Tibial nerve (tissue), 4 donors: ENCODE results near the gene ACVR1B. TPM values are rescaled to one million over a fixed set of nuclear protein-coding genes. Genes with fewer than 3 reads are reported as not detected.
A peak's percentile ranks its signal among the peaks of the same experiment; 100 is the strongest.

Experiments used
- DNase-seq, 2 donors: peaks; one replicate each; pipeline ENCODE4 v3.0.0-alpha.2; 2019; ENCODE audit warnings: low spot score in 2 of 2
- H3K27ac ChIP-seq, 4 donors: fragments of 200-600 bp; sonication (generic) in 3 of 4; one replicate each; pipeline ENCODE4 v1.5.1; 2017 to 2019; ENCODE audit warnings: mild to moderate bottlenecking in 1 of 4
- H3K27me3 ChIP-seq, 2 donors: fragments of 200-600 bp; sonication (generic) in 1 of 2; one replicate each; pipeline versions ENCODE4 v1.5.1 to v1.6.0; 2017 to 2019
- H3K36me3 ChIP-seq, 3 donors: fragments of 200-600 bp; sonication (generic); one replicate each; pipeline ENCODE4 v1.5.1; 2018 to 2019
- H3K4me1 ChIP-seq, 4 donors: fragments of 200-600 bp; sonication (generic) in 3 of 4; one replicate each; pipeline ENCODE4 v1.5.1; 2017 to 2019
- H3K4me3 ChIP-seq, 4 donors: fragments of 200-600 bp; sonication (generic) in 3 of 4; one replicate each; pipeline ENCODE4 v1.5.1; 2017 to 2019; ENCODE audit warnings: mild to moderate bottlenecking in 1 of 4, moderate library complexity in 1 of 4
- H3K9me3 ChIP-seq, 4 donors: fragments of 200-600 bp; sonication (generic) in 3 of 4; one replicate each; pipeline ENCODE4 v1.5.1; 2017 to 2019
- EP300 ChIP-seq, 2 donors: sonication (generic); formaldehyde crosslinking; IDR thresholded peaks; one replicate each; pipeline ENCODE4 v1.6.1; 2017; ENCODE audit warnings: antibody characterized with exemption in 2 of 2, mild to moderate bottlenecking in 1 of 2
- POLR2A ChIP-seq, 2 donors: fragments of 450-650 bp; IDR thresholded peaks; one replicate each; pipeline ENCODE4 v1.6.1; 2017; ENCODE audit warnings: antibody characterized with exemption in 2 of 2, mild to moderate bottlenecking in 2 of 2, moderate library complexity in 2 of 2
- WGBS, 2 donors: methylation state at CpG; one replicate each; pipeline ENCODE4 v1.1.5; 2018; 5-methylcytosine and 5-hydroxymethylcytosine counted together
- small RNA-seq: library from RNA; depleted of rRNA; stranded (forward); fragments of <200 nt; gene quantifications from one replicate; pipeline ENCODE3, GENCODE V24; 2016
- total RNA-seq, 4 donors: library from RNA; depleted of rRNA; stranded (reverse); fragments of >200 nt; gene quantifications; one replicate each; pipeline ENCODE4 v1.1.0, GENCODE V29; 2016
- TF ChIP-seq, protein P1 (sequence below), 5 experiments: fragments of 200-600 bp in 3 of 5; fragments of 450-650 bp in 2 of 5; sonication (generic) in 3 of 5; IDR thresholded peaks; one replicate each; pipeline ENCODE4 v1.5.1; 2016 to 2019; ENCODE audit warnings: antibody characterized with exemption in 5 of 5, mild to moderate bottlenecking in 3 of 5, moderate library complexity in 2 of 5

Gene ACVR1B
- total RNA-seq, 4 donors from 2014 or later, result 11.6 to 19.8 (median 17.1) TPM

DNA sequence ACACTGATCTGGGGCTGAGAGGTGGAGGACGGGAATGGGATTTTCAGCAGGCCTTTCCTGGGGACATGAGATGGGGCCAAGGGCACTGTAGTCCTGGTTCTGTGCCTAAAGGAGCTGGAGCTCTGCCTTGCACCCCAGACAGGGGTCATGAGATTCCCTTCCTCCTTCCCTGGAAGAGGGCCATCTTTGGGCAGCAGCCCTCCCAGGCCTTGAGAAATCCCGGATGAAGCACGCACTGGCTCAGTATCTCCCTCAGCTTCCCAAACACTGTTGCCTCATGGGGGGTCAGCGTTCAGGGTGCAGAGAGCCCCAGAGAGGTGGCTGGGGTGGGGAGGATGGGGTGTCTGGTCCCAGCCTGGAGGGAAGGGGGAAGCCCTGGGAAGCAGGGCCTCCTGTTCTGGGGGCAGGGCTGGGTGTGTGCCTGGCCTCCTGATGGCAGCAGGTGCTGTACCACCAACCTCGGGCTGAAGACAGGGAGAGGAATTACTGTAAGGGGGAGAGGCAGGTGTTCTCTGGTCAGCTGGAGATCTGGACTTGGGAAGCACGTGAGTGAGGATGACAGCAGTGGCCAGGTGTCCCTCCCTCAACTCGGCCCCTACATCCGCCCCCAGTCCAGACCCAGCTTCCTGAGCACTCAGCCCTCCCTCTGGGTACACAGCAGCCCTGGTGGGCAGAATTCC lies 91.3 kb downstream of the ACVR1B start:
- WGBS, 2 donors, result 73 to 78% methylated on average over 7 to 8 of the region's 8 CpGs

DNA sequence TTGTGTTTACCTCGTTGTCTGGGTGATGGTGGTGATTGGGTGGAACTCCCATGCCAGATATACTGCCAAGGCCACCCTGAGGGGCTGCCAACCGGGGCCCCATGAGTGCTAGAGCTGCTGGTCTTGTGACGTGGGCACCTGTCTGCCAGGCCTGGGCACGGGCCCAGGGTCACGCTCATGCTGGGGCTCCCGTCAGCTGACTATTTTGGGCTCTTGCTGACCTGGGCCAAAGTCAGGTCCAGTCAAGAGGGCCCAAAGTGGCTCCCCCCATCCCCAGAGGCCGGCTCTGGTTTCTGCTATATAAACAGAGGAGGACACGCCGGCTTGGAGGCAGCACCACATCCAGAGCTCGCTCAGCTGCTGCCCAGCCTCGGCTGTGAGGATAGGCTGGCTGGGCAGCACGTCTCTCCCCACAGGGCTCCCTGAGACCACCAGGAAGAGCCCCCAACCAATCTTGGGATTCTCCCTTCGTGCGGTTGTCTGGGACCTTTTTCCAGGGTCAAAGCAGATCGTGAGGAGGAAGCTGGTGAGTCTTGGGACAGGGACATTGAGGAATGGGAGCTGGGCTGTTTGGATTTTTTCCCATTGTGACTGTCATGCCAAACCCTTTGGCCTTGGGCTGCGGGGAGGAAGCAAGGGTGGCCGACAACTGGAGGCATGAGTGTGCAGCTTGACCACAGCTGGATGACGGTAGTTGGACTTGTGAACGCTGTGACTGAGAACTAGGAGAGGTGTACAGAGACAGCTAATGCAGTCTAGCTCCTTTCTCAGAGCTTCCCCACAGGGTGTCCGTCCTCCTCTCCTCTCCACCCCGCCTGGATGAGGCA lies 92.1 kb downstream of the ACVR1B start:
- Histone ChIP-seq H3K27me3 (no peaks in the 10 kb centered on the region), H3K4me1 (peaks cover 0 to 75% (median 34%) of the 10 kb centered on the region in 4 donors), H3K27ac (peak overlapping the region; percentile 75 to 99 (median 82)), H3K9me3 (no peaks in the 10 kb centered on the region), H3K4me3 (peak overlapping the region in 1 of 4 donors; percentile 16), H3K36me3 (no peaks in the 10 kb centered on the region)
- TF ChIP-seq EP300 (IDR thresholded peaks at IDR 0.05) (no peak), POLR2A (IDR thresholded peaks at IDR 0.05) (no peak)
- TF ChIP-seq, protein P1, sequence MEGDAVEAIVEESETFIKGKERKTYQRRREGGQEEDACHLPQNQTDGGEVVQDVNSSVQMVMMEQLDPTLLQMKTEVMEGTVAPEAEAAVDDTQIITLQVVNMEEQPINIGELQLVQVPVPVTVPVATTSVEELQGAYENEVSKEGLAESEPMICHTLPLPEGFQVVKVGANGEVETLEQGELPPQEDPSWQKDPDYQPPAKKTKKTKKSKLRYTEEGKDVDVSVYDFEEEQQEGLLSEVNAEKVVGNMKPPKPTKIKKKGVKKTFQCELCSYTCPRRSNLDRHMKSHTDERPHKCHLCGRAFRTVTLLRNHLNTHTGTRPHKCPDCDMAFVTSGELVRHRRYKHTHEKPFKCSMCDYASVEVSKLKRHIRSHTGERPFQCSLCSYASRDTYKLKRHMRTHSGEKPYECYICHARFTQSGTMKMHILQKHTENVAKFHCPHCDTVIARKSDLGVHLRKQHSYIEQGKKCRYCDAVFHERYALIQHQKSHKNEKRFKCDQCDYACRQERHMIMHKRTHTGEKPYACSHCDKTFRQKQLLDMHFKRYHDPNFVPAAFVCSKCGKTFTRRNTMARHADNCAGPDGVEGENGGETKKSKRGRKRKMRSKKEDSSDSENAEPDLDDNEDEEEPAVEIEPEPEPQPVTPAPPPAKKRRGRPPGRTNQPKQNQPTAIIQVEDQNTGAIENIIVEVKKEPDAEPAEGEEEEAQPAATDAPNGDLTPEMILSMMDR (IDR thresholded peaks at IDR 0.05), result no peak
- DNase-seq, result no peak
- 59 to 72% methylated on average over 12 to 21 of the region's 21 CpGs for WGBS, 2 donors

More for the DNA sequence above, 91.3 kb downstream of the ACVR1B start:
- TF ChIP-seq EP300 (IDR thresholded peaks at IDR 0.05) (peak in 1 of 2 donors; percentile 14), POLR2A (IDR thresholded peaks at IDR 0.05) (no peak)
- TF ChIP-seq, protein P1 (IDR thresholded peaks at IDR 0.05), result no peak
- H3K4me1 ChIP-seq, result peaks cover 0 to 82% (median 34%) of the 10 kb centered on the region in 4 donors
- no peaks in the 10 kb centered on the region for H3K9me3 ChIP-seq
- H3K4me3 ChIP-seq, result no peak overlapping the region
- no peaks in the 10 kb centered on the region for H3K36me3 ChIP-seq
- DNase-seq, result no peak
- no peaks in the 10 kb centered on the region for H3K27me3 ChIP-seq
- H3K27ac ChIP-seq, result peak overlapping the region; percentile 75 to 99 (median 82)

GRCh38 chr12:52044292-52044983 lies 92.9 kb downstream of the ACVR1B start:
- no peaks in the 10 kb centered on the region for H3K9me3 ChIP-seq
- WGBS, 2 donors, result 41 to 44% methylated on average over 18 of the region's 18 CpGs
- DNase-seq, result peak; percentile 75 to 77
- H3K27ac ChIP-seq, result peak overlapping the region; percentile 75 to 99 (median 82)
- H3K27me3 ChIP-seq, result no peaks in the 10 kb centered on the region
- peaks cover 0 to 66% (median 34%) of the 10 kb centered on the region in 4 donors for H3K4me1 ChIP-seq
- TF ChIP-seq POLR2A (IDR thresholded peaks at IDR 0.05), result peak in 1 of 2 donors; percentile 47
- TF ChIP-seq, protein P1 (IDR thresholded peaks at IDR 0.05), result no peak
- TF ChIP-seq EP300 (IDR thresholded peaks at IDR 0.05), result peak; percentile 68 to 69
- H3K36me3 ChIP-seq, result no peaks in the 10 kb centered on the region
- peak overlapping the region in 1 of 4 donors; percentile 16 for H3K4me3 ChIP-seq

GRCh38 chr12:52045794-52046199 lies 94.3 kb downstream of the ACVR1B start:
- Histone ChIP-seq H3K9me3 (no peaks in the 10 kb centered on the region), H3K27me3 (no peaks in the 10 kb centered on the region), H3K4me1 (peaks cover 0 to 77% (median 43%) of the 10 kb centered on the region in 4 donors), H3K4me3 (no peak overlapping the region), H3K27ac (peak overlapping the region; percentile 75 to 99 (median 82)), H3K36me3 (no peaks in the 10 kb centered on the region)
- TF ChIP-seq, protein P1 (IDR thresholded peaks at IDR 0.05), result no peak
- TF ChIP-seq EP300 (IDR thresholded peaks at IDR 0.05), result peak; percentile 38 to 64
- TF ChIP-seq POLR2A (IDR thresholded peaks at IDR 0.05), result peak in 1 of 2 donors; percentile 23
- no peak for DNase-seq
- 13 to 18% methylated on average over 4 of the region's 4 CpGs for WGBS, 2 donors

Small RNAs within 50 kb of the gene (small RNA-seq; reads per million reads assigned to genes)
- gene RNU6-574P, result not detected

Other genes with a start within 250 kb of the ACVR1B start
- 1 to 10 TPM; 1.1 to 2.1 (median 1.3) TPM for gene FIGNL2, start 103.0 kb upstream of the ACVR1B start, total RNA-seq
- gene ANKRD33, start 63.6 kb upstream of the ACVR1B start, total RNA-seq, result under 1 TPM in 2 of 4 donors, not detected in 2; 0.60 to 0.66 TPM
- gene ACVRL1, start 44.2 kb upstream of the ACVR1B start, total RNA-seq, result 100 to 1,000 TPM in 1 of 4 donors, 10 to 100 TPM in 3; 68.4 to 318 (median 80.7) TPM
- gene TAMALIN, start 55.2 kb downstream of the ACVR1B start, total RNA-seq, result 10 to 100 TPM; 30.6 to 54.0 (median 37.8) TPM
- gene NR4A1, start 99.7 kb downstream of the ACVR1B start, total RNA-seq, result 1,000 to 10,000 TPM in 1 of 4 donors, 100 to 1,000 TPM in 3; 390 to 1,252 (median 718) TPM
- gene ATG101, start 118.3 kb downstream of the ACVR1B start, total RNA-seq, result 10 to 100 TPM; 32.6 to 49.6 (median 37.5) TPM
- gene SMIM41, start 128.0 kb downstream of the ACVR1B start, total RNA-seq, result 10 to 100 TPM; 16.5 to 78.7 (median 39.3) TPM
- not detected for gene KRT80, start 240.3 kb downstream of the ACVR1B start, total RNA-seq